NCI-H2107 treated with DMSO at 0.1 percent for 48 hours (cell line): Measurements from ENCODE around the gene ATG14.

Source experiments
- DNase-seq: peaks from one replicate; lab custom pipeline; 2025; ENCODE audit not compliant: unreplicated experiment; lab: John Stamatoyannopoulos, UW

The ATG14 gene

GRCh38 chr14:55323910-55324309, 87.7 kb downstream of the ATG14 start:
- no peak for DNase-seq

- no peak for DNase-seq
Measured at GRCh38 chr14:55318694-55319093, 92.9 kb downstream of the ATG14 start.

GRCh38 chr14:55317542-55318306, 93.9 kb downstream of the ATG14 start:
- no peak for DNase-seq

GRCh38 chr14:55316564-55316963, 95.1 kb downstream of the ATG14 start:
- no peak for DNase-seq
